ENCODE data around the gene TADA2B.

Gene TADA2B

GRCh38 chr4:7048642-7049041 is 5.5 kb downstream of the TADA2B start:
- H3F3A ChIP-seq (ENCODE audit: low read depth), result no peaks in the 10 kb centered on the region
- H4K20me1 ChIP-seq (ENCODE audit: insufficient read depth, low read length, poor library complexity, severe bottlenecking), result peaks cover 82% of the 10 kb centered on the region
- peaks cover 15% of the 10 kb centered on the region; the same call in 1 of the 2 replicates for H3K79me2 ChIP-seq (ENCODE audit: insufficient read depth, low read length)
- no peak overlapping the region for H3K9ac ChIP-seq (ENCODE audit: low read depth, low read length, poor library complexity, severe bottlenecking)
- no peaks in the 10 kb centered on the region for H3K9me3 ChIP-seq (ENCODE audit: insufficient read depth, low read depth, low read length)
- no peak overlapping the region for H3K4me3 ChIP-seq (ENCODE audit: low read length, poor library complexity, severe bottlenecking)
- H3K36me3 ChIP-seq (ENCODE audit: insufficient read depth, low read length), result no peaks in the 10 kb centered on the region
- H3K27me3 ChIP-seq (ENCODE audit: insufficient read depth, low read length, poor library complexity, severe bottlenecking), result peaks cover 42% of the 10 kb centered on the region
- no peak overlapping the region for H3K4me2 ChIP-seq (ENCODE audit: low read depth, low read length, poor library complexity, severe bottlenecking)
- H3K4me1 ChIP-seq (ENCODE audit: insufficient read depth, low read length, poor library complexity, severe bottlenecking), result peaks cover 38% of the 10 kb centered on the region
- H2AFZ ChIP-seq (ENCODE audit: low read length), result no peak overlapping the region
- TF ChIP-seq CTCF (conservative IDR thresholded peaks at IDR 0.05; ENCODE audit: low read length) (no peak), EZH2phosphoT487 (IDR thresholded peaks at IDR 0.05; ENCODE audit: borderline replicate concordance) (no peak)
- H3K9me2 ChIP-seq (replicated peaks; ENCODE audit: low read depth, low read length), result no peaks in the 10 kb centered on the region

- H3K27me3 ChIP-seq (ENCODE audit: insufficient read depth, low read length, poor library complexity, severe bottlenecking), result peaks cover 38% of the 10 kb centered on the region
- peaks cover 2% of the 10 kb centered on the region; the same call in 1 of the 2 replicates for H3K36me3 ChIP-seq (ENCODE audit: insufficient read depth, low read length)
- H3K4me2 ChIP-seq (ENCODE audit: low read depth, low read length, poor library complexity, severe bottlenecking), result no peak overlapping the region
- H2AFZ ChIP-seq (ENCODE audit: low read length), result no peak overlapping the region
- TF ChIP-seq EZH2phosphoT487 (IDR thresholded peaks at IDR 0.05; ENCODE audit: borderline replicate concordance) (no peak), CTCF (conservative IDR thresholded peaks at IDR 0.05; ENCODE audit: low read length) (no peak)
- no peaks in the 10 kb centered on the region for H3K9me3 ChIP-seq (ENCODE audit: insufficient read depth, low read depth, low read length)
- no peak overlapping the region for H3K4me3 ChIP-seq (ENCODE audit: low read length, poor library complexity, severe bottlenecking)
- no peaks in the 10 kb centered on the region for H3F3A ChIP-seq (ENCODE audit: low read depth)
- H4K20me1 ChIP-seq (ENCODE audit: insufficient read depth, low read length, poor library complexity, severe bottlenecking), result peaks cover 84% of the 10 kb centered on the region
- H3K9me2 ChIP-seq (replicated peaks; ENCODE audit: low read depth, low read length), result no peaks in the 10 kb centered on the region
- peaks cover 38% of the 10 kb centered on the region for H3K4me1 ChIP-seq (ENCODE audit: insufficient read depth, low read length, poor library complexity, severe bottlenecking)
- peaks cover 10% of the 10 kb centered on the region; the same call in 1 of the 2 replicates for H3K79me2 ChIP-seq (ENCODE audit: insufficient read depth, low read length)
- no peak overlapping the region for H3K9ac ChIP-seq (ENCODE audit: low read depth, low read length, poor library complexity, severe bottlenecking)
These were observed 6.1 kb downstream of the TADA2B start for GRCh38 chr4:7049295-7049694.

GRCh38 chr4:7049739-7050138 is 6.6 kb downstream of the TADA2B start:
- H3K9me3 ChIP-seq (ENCODE audit: insufficient read depth, low read depth, low read length), result no peaks in the 10 kb centered on the region
- peaks cover 7% of the 10 kb centered on the region; the same call in 1 of the 2 replicates for H3K79me2 ChIP-seq (ENCODE audit: insufficient read depth, low read length)
- no peaks in the 10 kb centered on the region for H3F3A ChIP-seq (ENCODE audit: low read depth)
- no peak overlapping the region for H2AFZ ChIP-seq (ENCODE audit: low read length)
- peaks cover 35% of the 10 kb centered on the region for H3K27me3 ChIP-seq (ENCODE audit: insufficient read depth, low read length, poor library complexity, severe bottlenecking)
- no peak overlapping the region for H3K4me2 ChIP-seq (ENCODE audit: low read depth, low read length, poor library complexity, severe bottlenecking)
- H3K9me2 ChIP-seq (replicated peaks; ENCODE audit: low read depth, low read length), result no peaks in the 10 kb centered on the region
- H3K4me1 ChIP-seq (ENCODE audit: insufficient read depth, low read length, poor library complexity, severe bottlenecking), result peaks cover 33% of the 10 kb centered on the region
- no peak overlapping the region for H3K9ac ChIP-seq (ENCODE audit: low read depth, low read length, poor library complexity, severe bottlenecking)
- TF ChIP-seq EZH2phosphoT487 (IDR thresholded peaks at IDR 0.05; ENCODE audit: borderline replicate concordance) (no peak), CTCF (conservative IDR thresholded peaks at IDR 0.05; ENCODE audit: low read length) (no peak)
- H3K36me3 ChIP-seq (ENCODE audit: insufficient read depth, low read length), result peaks cover 7% of the 10 kb centered on the region; the same call in 1 of the 2 replicates
- H4K20me1 ChIP-seq (ENCODE audit: insufficient read depth, low read length, poor library complexity, severe bottlenecking), result peaks cover 83% of the 10 kb centered on the region
- H3K4me3 ChIP-seq (ENCODE audit: low read length, poor library complexity, severe bottlenecking), result no peak overlapping the region

Measured in Loucy (cell line).